HL-60/S4 treated with retinoic acid at 250 ng/mL for 4 days and 3 days (cell line): ENCODE measurements around the gene PTTG2.
"Not testable (repeated sequence)": the region's sequence is repeated elsewhere in the genome, so short reads cannot be mapped to it uniquely, and the experiment has no call there.

Source experiments
- in situ Hi-C: fragments of 300-500 bp; cut with MboI; formaldehyde crosslinking; loops from 2 replicates; pipeline ENCODE4 v1.7.0; 2022; ENCODE audit warnings: low sequenced_read_pairs

PTTG2 gene

DNA sequence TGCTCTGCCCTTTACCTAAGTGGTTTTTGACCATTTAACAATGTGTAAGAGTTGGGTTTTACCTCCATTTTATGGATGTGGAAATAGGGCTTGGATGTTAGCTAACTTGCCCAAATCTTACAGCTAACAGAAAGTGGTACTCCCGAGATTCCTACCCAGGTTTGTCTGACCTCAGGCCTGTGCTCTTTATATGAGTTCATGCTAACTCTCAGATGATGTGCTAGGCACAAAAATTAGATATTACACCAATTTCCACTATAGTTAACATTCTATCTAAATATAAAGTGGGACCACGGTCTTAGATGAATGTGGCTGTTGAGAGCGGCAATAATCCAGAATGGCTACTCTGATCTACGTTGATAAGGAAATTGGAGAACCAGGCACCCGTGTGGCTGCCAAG is at the start of gene PTTG2:
Gene PTTG2 (plus strand): TSS at position 301 of the 400 bp plus-strand sequence. CDS start 37 bp downstream, at position 338.
- in situ Hi-C loops = no loop called here

DNA sequence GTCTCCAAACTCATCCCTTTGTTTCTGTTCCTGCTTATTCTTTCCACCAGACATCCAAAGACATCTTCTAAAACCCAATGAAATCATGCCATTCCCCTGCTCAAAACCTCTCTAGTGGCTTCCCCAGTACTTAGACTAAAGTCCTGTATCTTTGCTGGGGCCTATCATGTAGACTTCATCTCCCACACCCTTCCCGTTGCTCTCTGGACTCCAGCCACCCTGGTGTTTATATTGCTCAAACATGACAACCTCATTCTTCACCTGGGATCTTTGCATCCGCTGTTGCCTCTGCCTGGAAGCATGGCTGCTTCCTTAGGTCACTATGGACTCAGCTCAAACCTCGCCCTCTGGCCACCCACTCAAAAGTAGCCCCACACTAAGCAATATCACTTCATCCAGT is 45.7 kb upstream of the PTTG2 start:
- in situ Hi-C loops = no loop called here

DNA sequence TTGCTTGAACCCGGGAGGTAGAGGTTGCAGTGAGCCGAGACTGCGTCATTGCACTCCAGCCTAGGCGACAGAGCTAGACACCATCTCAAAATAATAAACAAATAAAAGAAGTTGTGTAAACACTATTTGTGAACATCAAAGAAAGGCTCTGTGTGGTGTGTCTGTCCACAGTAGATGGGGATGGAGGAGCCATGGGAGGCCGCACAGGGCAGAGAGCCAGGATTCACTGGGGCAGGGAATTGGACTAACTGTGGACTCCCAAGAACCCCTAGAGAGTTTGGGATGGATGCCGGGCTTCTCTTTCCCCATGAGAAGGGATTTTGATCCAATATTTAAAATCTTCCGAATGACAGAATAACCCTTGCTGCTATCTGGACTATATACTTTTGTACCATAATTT is 42.8 kb upstream of the PTTG2 start:
- in situ Hi-C loops = no loop called here

DNA sequence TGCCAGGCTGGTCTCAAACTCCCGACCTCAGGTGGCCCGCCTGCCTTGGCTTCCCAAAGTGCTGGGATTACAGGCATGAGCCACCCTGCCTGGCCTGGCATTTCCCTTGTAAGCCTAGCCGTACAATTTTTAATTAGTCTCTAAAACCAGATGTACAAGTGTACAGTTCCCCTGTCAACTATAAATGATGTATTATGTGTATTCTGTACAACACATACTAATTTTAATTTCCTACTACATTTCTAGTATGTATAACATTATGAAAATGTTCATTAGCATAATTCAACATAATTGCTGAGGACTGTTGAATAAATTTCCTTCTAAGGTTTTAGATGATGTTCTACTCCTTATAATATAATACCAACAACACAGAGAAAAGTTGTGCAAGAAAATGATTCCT is 41.5 kb upstream of the PTTG2 start:
- in situ Hi-C loops = no loop called here

DNA sequence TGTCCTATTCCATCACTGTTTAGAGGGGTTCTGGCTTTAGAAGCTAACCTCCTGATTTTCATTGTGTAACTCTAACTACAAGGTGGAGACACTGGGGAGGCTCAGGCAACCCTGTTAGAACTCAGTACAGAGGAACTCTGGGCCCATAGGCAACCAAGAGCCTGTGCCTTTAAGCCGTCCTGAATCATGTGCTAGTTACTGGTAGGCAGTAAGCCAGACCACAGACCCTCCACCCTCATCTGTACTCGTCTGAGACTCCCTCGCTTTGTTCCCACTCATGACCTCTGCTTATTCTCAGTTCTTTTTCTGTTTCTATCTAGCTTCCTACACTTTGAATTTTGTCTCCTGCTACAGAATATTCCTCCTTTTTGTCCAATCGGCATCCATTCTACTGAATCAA is 37.9 kb upstream of the PTTG2 start:
- in situ Hi-C loops = no loop called here

DNA sequence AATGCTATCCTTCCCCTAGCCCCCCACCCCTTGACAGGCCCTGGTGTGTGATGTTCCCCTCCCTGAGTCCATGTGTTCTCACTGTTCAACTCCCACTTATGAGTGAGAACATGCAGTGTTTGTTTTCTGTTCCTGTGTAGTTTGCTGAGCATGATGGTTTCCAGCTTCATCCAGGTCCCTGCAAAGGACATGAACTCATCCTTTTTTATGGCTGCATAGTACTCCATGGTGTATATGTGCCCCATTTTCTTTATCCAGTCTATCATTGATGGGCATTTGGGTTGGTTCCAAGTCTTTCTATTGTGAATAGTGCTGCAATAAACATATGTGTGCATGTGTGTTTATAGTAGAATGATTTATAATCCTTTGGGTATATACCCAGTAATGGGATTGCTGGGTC is 37.1 kb upstream of the PTTG2 start:
- in situ Hi-C loops = not testable (repeated sequence)

DNA sequence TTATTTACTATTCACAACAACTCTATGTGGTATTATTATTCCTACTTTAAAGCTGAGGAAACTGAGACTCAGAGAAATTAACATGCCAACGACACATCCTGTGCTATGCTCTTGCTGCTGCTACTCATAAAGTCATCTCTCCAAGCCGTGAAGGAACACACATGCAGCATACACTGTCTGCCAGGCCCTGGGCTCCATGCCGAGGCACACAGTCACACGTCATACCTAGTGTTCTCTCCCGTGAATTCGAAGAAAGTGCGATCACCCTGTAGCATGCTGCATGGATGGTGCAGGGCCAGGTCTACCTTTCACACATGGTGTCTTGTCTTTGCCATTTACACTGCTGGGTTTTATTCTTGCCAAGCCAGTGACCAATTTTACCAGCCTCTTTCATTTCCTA is 35.3 kb upstream of the PTTG2 start:
- in situ Hi-C loops = no loop called here

DNA sequence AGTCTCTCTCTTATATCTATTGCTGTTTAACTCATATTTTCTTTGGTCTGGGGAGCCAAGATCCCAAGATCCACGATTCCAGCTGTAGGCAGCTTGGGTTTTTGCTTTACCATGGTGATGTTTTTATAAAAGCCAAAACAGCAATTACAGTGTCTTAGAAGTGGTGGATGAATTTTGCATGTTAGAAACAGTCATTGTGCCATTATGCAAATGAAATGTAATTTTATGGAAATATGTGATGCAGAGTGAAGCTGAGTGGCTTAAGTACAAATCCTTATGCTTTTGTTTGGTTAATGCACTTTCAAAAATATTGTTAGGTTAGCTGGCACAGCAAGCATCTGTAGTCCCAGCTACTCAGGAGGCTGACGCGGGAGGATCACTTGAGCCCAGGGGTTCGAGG is 32.8 kb upstream of the PTTG2 start:
- in situ Hi-C loops = no loop called here

DNA sequence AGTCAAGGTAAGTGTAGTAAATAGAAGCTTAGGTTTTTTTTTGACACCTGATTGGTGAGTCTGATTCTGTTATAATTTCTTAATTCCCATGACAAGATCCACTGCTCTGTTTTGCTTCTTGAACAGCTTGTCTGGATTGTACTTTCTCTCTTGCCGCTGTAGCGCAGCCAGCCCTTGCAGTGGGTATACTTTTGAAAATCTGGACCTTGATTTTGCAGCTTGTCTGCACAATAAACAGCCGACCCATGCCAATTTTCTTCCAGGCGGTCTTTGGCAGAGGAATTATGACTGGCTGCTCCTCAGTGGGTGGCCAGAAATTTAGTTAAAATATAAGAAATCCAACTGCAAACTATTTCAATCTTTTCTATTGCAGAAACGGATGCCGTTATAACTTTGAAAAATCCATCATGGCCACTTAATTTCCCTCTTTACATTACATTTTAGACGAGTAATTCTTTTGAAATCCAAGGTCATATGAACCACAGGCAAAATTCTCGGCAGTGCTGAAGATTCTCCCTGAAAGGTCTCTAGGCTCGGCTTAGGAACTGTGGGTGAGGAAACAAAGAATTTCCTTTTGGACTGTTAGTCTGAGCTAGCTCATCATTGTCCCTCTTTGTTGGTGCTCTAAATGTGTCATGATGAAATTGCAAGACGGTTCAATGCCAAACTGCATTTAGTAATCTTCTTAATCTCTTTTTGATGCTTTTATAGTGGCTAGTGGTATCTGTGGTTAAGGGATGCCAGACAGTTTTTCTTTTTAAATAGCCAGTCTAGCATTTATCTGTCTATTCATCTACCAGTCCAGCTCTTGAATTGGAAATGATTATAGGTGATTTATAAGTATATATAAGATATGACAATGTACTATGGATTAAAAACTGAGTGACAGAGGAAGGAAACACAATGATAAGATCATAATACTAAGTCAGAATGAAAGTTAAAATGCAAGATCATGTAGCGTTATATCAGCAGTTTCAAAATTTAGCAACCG is 31.5 kb upstream of the PTTG2 start:
- in situ Hi-C loops = no loop called here

DNA sequence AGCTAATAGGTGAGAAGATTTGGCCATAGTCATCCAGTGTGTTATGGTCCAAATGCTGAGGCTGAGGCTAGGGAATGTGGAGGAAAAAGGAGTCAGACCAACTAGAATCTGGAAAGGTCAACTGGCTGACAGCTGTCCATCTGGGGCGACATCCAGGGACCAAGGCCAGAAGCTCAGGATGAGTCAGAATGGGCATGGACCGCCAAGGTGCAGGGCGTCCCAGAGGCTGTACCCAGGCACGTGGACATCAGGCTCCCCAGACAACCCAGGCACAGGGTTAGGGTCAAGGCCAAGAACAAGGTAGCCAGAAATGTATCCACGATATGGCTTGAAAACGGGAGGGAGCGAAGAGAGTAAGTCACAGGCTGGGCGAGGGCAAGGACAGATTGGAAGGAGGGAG is 26.1 kb upstream of the PTTG2 start:
- in situ Hi-C loops = no loop called here

DNA sequence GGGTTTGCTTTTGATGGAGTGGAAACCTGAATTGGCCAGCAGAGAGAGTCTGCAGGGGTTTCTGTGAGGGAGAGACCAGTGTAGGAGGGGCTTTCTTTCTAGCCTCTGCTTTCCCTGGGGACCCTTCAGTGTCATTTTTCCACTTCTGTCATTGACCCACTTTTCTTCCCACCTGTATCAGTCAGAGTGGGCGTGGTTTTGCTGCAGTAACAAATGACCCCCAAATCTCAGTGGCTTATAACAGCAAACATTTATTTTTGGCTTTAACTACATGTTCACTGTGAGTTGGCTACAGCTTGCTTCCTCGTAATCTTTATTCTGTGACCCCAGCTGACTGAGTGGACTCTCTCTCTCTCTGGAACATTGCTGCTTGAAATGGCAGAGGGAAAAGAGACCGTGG is 25.6 kb upstream of the PTTG2 start:
- in situ Hi-C loops = no loop called here

DNA sequence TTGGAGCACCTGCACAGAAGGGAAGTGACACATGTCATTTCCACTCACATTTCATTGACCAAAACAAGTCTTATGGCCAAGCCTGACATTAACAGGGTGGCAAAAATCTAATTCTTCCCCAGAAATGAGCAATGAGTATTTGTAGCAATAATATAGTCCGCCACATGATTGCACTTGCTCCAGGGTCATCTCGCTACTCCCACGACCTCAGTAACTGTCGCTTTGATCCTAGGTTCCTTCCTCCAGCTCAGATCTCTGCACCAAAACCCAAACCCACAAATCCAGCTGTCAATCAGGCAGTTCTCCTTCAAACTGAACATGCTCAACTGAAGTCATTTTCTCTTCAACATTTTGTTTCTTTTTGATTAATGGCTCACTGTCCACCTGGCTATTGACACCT is 25.2 kb upstream of the PTTG2 start:
- in situ Hi-C loops = no loop called here

DNA sequence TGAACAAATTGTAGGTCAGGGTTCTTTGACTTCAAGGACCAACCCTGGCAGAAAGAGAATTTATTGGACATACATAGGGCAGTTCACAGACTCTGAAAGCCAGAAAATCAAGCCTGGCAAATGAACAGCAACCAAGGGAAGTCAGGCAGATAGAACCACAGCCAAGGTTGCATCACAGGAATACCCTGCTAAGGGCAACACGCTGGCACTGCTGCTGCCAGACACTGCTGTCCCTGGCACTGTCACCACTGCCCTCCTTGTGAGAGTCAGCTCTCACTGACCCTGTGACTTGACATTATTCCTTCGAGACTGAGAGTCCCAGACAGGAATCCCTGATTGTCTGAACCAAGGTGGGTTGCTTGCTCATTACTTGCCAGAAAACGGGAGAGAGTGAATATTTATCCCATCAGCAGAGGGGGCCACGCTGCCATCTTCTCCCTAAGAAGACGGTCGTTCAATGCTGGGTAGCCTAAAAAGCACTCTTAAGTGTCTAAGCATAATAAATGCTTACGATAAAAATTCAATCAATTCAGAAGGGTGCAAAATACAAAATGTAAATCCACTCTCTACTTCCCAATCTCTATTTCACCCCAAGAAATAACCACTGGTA is 23.2 kb upstream of the PTTG2 start:
- in situ Hi-C loops = no loop called here

DNA sequence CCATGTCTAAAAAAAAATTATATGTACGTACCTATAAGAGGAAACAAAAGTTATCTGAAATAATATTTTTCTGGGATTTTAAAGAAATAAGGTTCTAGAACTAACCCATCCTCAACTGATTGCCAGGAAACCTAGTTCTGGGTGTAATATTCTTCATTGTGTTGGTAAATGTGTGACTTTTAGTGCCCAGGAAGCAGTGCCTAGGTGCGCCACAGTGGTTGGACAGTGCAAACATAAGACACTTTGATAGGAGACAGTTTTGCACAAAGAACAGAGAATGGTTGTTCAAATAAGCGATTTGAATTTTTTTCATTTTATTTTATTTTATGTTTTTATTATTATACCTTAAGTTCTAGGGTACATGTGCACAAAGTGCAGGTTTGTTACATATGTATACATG is 22.0 kb upstream of the PTTG2 start:
- in situ Hi-C loops = no loop called here

DNA sequence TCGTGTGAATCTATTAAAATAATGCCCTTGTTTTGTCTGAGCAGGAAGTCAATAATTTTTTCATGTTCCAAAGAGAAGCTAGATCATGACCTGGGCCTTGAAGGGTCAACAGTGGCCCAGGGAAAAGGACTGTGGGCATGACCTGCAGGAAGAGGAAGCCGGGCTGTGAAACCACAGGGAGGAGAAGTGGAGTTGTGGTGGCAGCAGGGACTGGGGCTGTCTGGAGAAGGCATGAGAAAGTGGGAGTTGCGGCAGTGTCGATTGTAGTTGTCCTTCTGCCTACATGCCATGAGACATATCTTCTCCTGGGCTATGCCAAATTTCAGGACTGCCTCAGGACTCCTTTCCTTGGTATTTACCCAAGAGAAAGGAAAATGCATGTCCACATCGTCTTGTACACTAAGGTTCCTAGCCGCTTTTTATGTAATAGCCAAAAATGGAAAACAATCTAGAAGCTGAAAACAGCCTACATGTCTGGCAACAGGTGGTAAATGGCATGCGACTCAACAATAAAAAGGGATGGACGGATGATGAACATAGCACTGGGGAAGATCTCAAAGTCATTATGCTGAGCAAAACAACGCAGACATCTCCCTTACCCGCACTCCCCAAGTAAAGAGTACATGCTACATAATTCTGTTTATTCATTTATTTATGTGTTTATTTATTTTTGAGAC is 13.6 kb upstream of the PTTG2 start:
- in situ Hi-C loops = no loop called here

DNA sequence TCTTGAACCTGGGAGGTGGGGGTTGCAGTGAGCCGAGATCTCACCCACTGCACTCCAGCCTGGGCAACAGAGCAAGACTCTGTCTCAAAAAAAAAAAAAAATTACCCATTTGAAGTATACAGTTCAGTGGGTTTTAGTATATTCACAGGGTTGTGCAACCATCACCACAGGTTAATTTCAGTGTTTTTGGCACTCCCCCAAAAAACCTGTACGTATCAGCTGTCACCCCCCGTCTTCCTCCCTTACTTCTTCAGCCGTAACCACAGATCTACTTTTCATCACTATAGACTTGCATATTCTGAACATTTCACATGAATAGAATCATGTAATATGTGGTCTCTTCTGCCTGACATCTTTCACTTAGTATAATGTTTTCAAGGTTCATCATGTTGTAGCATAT is 11.7 kb upstream of the PTTG2 start:
- in situ Hi-C loops = no loop called here

DNA sequence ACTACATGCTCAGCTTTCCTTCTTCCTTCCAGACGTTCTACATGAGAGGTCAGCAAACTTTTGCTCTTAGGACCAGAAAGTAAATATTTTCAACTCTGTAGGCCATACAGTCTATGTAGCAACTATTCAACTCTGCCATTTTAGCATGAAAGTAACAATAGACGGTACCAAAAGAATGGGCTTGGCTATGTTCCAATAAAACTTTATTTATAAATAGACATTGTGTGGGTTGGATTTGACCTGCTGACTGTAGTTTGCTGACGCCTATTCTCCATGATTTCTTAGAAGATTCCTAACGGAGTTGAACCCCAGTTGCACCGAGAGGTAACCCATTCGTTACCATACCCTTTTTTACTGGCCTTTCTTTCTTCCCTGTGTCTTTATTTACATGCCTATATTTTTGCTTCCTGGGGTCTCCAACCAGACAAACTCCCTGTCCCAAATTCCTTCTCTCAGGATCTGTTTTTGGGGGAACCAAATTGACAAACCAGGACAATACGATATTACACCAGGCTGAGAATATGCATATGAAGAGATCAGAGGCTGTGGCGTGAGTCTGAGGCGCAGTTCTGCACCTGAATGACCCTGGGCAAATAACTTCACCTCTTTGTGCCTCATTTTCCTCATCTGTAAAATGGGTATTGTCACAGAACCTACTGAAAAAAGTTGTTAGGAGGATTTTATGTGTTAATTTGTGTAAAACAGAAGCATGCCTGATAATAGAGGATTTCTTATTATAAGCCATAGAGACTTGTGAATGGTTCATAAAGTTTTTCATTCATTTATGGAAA is 10.4 kb upstream of the PTTG2 start:
- in situ Hi-C loops = no loop called here

DNA sequence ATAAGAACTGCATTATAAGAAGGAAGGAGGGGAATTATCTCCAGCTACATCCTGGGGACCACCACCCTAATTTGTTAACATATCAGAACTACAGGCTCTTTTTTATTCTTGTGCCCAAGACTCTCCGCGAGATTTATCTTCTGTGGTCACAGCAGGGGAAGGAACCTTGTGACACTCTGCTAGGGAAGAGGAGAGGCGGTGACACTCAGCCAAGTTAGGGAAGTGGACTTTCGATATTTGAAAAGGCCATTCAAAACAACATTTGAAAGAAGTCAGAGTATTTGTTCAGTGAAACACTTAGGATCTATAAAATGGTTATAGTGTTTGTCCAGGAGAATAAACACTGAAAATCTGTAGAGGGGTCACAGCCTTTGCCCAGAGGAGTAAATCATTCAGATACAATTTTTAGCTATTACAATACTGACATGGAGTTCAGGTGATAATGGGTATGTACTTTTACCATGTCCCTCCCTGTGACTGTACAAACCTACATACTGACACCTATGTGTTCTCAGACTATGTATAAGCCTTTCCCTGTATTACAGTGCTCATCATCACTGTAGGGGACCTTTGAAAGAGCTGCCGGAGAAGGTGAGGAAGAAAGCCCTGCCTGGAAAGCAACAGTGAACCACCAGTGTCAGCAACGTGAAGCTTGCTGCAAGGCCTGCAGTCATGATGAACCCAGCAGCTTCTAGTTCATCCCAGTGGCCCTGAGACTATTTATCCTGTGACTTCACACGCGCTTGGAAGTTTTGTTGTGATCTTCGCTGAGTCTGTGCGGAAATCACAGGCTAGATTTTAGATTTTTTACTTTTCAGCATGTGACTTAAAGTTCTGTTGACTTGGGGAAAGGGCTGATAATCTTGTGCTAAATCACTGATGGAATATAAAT is 8.5 kb upstream of the PTTG2 start:
- in situ Hi-C loops = no loop called here

DNA sequence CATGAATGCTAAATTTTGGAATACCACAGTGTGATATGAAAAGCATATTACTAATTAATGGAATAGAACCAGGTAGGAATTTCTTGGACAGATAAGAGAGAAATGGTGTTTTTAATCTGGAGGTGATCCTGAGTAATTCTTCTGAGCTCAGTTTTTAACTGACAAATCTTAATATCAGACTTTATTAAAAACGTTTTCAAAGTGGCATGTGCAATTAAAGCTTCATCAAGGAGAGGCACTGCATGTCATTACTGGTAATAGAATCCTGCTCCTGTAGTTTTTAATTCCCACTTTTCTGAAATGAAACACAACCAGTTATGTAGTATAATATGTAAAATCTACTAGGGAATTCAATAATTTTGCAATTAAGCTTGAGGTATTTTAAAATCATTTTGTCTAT is 7.0 kb upstream of the PTTG2 start:
- in situ Hi-C loops = no loop called here
